ENCODE measurements around the gene CNOT1. TPM values are rescaled to one million over a fixed set of nuclear protein-coding genes. Genes with fewer than 3 reads are reported as not detected.

Gene CNOT1
- total and polyA plus RNA-seq, 2 of the 4 experiments (the other 2 are of a cell fraction): 85.5 to 357 TPM

DNA sequence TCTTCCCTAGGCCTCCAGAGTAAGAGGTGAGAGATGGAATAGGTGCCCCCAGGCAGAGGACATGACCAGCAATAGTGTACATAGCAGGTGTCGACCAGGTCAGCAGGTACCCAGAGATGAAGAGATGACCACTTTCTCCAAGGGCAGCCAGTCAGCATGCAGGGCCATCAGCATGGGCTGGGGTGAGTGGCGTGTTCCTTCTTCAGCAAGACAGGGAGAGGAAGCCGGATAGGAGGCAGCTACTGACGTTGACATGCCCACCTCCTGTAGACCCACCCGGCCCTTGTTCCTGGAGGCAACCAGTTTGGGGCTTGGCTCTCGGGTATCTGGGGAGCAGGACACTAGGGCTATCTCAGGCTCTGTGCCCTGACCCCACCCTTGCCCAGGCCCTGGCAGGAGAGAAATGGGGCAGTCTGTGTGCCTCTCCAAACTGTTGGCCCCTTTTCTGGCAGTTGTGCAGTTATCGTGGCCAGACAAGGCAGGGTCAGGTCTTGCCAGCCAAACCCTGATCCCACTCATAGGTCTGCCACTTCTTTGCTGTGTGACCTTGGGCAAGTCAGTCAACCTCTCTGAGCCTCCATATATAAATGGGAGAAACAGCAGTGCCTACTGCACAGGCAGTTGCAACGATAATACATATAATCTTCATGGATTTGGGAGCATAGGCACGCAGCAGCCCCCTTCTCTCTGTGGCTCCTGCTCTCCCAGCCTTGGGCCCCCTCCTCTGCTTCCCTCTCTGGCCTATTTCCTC is 131.1 kb downstream of the CNOT1 start:
- WGBS, 2 experiments (ENCODE audit: extremely low coverage in 2 of 2, insufficient read length in 1 of 2): 77% methylated on average over 9 of the region's 9 CpGs; no CpG with 5 or more reads in 1 of the 2 experiments
- Histone ChIP-seq H3K9ac (ENCODE audit: low read depth, low read length) (no peak overlapping the region), H3K18ac (ENCODE audit: low read depth, low read length) (no peak overlapping the region), H3K23ac (ENCODE audit: low read depth, low read length) (no peak overlapping the region), H3K56ac (ENCODE audit: extremely low read depth, insufficient read depth, low read length) (no peak overlapping the region), H4K20me1 (ENCODE audit: insufficient read depth, low read length) (no peaks in the 10 kb centered on the region), H2AK9ac (replicated peaks; ENCODE audit: low read depth, low read length, poor library complexity) (peak overlapping the region; percentile 72), H3K14ac (replicated peaks; ENCODE audit: low read depth, low read length) (no peak overlapping the region), H3K27ac (ENCODE audit: insufficient read depth, low read length) (no peak overlapping the region), H3K9me3 (ENCODE audit: control insufficient read depth, insufficient read depth, low read length) (no peaks in the 10 kb centered on the region), H3K4me2 (ENCODE audit: low read depth, low read length) (no peak overlapping the region), H2BK120ac (ENCODE audit: low read depth, low read length) (no peak overlapping the region), H3K4ac (ENCODE audit: low read depth, low read length) (no peak overlapping the region), H4K8ac (ENCODE audit: low read depth in 2 of 2, low read length in 2 of 2) (no peak overlapping the region), H3K4me1 (ENCODE audit: control insufficient read depth, insufficient read depth, low read length) (peaks cover 13% of the 10 kb centered on the region; the same call in 1 of the 2 replicates), H2BK20ac (ENCODE audit: low read depth, low read length) (no peak overlapping the region), H2AFZ (replicated peaks; ENCODE audit: low read length, poor library complexity) (no peak overlapping the region), H3K9me1 (ENCODE audit: insufficient read depth, low read length) (peaks cover 4% of the 10 kb centered on the region; the same call in 1 of the 2 replicates), H2AK5ac (ENCODE audit: low read depth, low read length) (no peak overlapping the region; the same call in 1 of the 2 replicates), H2BK15ac (ENCODE audit: low read depth, low read length) (no peak overlapping the region), H3K36me3 (ENCODE audit: control insufficient read depth, insufficient read depth, low read length) (no peaks in the 10 kb centered on the region), H4K5ac (ENCODE audit: low read depth, low read length) (no peak overlapping the region), H3K4me3 (ENCODE audit: insufficient read depth, low read depth, low read length) (no peak overlapping the region), H3K79me1 (ENCODE audit: low read depth in 1 of 2, low read length in 2 of 2) (0 out of 4 replicates have a peak, but pooled peaks cover 0 to 7% of the 10 kb centered on the region in 2 experiments), H4K91ac (ENCODE audit: insufficient read depth, low read depth, low read length) (no peak overlapping the region), H2BK5ac (ENCODE audit: low read depth, low read length, poor library complexity, severe bottlenecking) (no peak overlapping the region), H3K27me3 (ENCODE audit: control insufficient read depth, insufficient read depth, low read length) (no peaks in the 10 kb centered on the region; the same call in 1 of the 2 replicates)
- no peak for ATAC-seq (ENCODE audit: low read depth)
- in situ Hi-C loops (cut with MboI; ENCODE audit: low sequenced_read_pairs) (no loop called here), dilution Hi-C loops (cut with HindIII; ENCODE audit: low sequenced_read_pairs, unreplicated experiment) (no loop called here), intact Hi-C loops (cut with micrococcal nuclease) (no loop called here)
- ChIA-PET POLR2A (ENCODE audit: unreplicated experiment) (no interaction called here), CTCF (no interaction called here)
- DNase-seq: no peak
- BruUV-seq (replicated peaks): no TSS peak
- TF ChIP-seq MAFK (IDR thresholded peaks at IDR 0.05; ENCODE audit: low read depth, low read length) (no peak), CEBPB (IDR thresholded peaks at IDR 0.05; ENCODE audit: low read depth, low read length) (no peak), MAZ (IDR thresholded peaks at IDR 0.05; ENCODE audit: borderline replicate concordance, low read depth, low read length) (no peak), RFX5 (IDR thresholded peaks at IDR 0.05; ENCODE audit: low read depth, low read length) (no peak), MXI1 (IDR thresholded peaks at IDR 0.05; ENCODE audit: borderline replicate concordance, low read depth, low read length) (no peak), RCOR1 (IDR thresholded peaks at IDR 0.05; ENCODE audit: insufficient replicate concordance, low read length) (no peak), CTCF (conservative IDR thresholded peaks at IDR 0.05; ENCODE audit: low read depth, low read length) (no peak), USF2 (IDR thresholded peaks at IDR 0.05; ENCODE audit: low read depth, low read length) (no peak), BHLHE40 (IDR thresholded peaks at IDR 0.05; ENCODE audit: low read depth, low read length) (no peak), RAD21 (IDR thresholded peaks at IDR 0.05; ENCODE audit: low read length) (no peak), NFE2L2 (IDR thresholded peaks at IDR 0.05; ENCODE audit: low read depth, low read length) (no peak), ELK1 (IDR thresholded peaks at IDR 0.05; ENCODE audit: borderline replicate concordance, low read depth, low read length) (no peak)

Data from IMR-90 (cell line).